Uterus (tissue), 4 donors: Measurements from ENCODE around the gene PVR. TPM values are rescaled to one million over a fixed set of nuclear protein-coding genes. Genes with fewer than 3 reads are reported as not detected.
"Not testable (repeated sequence)": the region's sequence is repeated elsewhere in the genome, so short reads cannot be mapped to it uniquely, and the experiment has no call there.

ENCODE experiments used
- DNase-seq, 2 donors: peaks; one replicate each; pipeline ENCODE4 v3.0.0-alpha.2; 2019 to 2020
- H3K27ac ChIP-seq, 2 donors: fragments of 200-600 bp; sonication (generic); 1 replicate in 1 of 2; 2 replicates in 1 of 2; pipeline ENCODE4 v1.5.1; 2016 to 2018
- H3K27me3 ChIP-seq, 2 donors: fragments of 200-600 bp; sonication (generic); one replicate each; pipeline ENCODE4 v1.5.1; 2018 to 2019; ENCODE audit warnings: control low read depth in 1 of 2
- H3K36me3 ChIP-seq, 2 donors: fragments of 200-600 bp; sonication (generic); one replicate each; pipeline ENCODE4 v1.5.1; 2019; ENCODE audit warnings: control low read depth in 1 of 2
- H3K4me1 ChIP-seq, 2 donors: fragments of 200-600 bp; sonication (generic); one replicate each; pipeline ENCODE4 v1.5.1; 2018 to 2019; ENCODE audit warnings: control low read depth in 1 of 2
- H3K4me3 ChIP-seq, 2 donors: fragments of 200-600 bp; sonication (generic); 1 replicate in 1 of 2; 2 replicates in 1 of 2; pipeline ENCODE4 v1.5.1; 2018 to 2019; ENCODE audit warnings: mild to moderate bottlenecking in 1 of 2
- H3K9me3 ChIP-seq, 2 donors: fragments of 200-600 bp; sonication (generic); one replicate each; pipeline ENCODE4 v1.5.1; 2019; ENCODE audit warnings: control low read depth in 1 of 2
- CTCF ChIP-seq, 4 experiments: fragments of 200-600 bp in 2 of 4; fragments of 450-650 bp in 2 of 4; sonication (generic) in 2 of 4; IDR thresholded peaks; one replicate each; pipeline ENCODE4 v1.5.1; 2016 to 2019; ENCODE audit warnings: antibody characterized with exemption in 4 of 4, mild to moderate bottlenecking in 2 of 4, moderate library complexity in 1 of 4
- POLR2A ChIP-seq, 2 donors: fragments of 450-650 bp; IDR thresholded peaks; one replicate each; pipeline ENCODE4 v1.6.1; 2016; ENCODE audit warnings: antibody characterized with exemption in 2 of 2, mild to moderate bottlenecking in 1 of 2, moderate library complexity in 1 of 2
- intact Hi-C: fragments of 100-400 bp; cut with DNase I; formaldehyde crosslinking; loops from one replicate; pipeline ENCODE4 v1.15.1; 2023; ENCODE audit warnings: low total_unique reads
- microRNA counts, 2 donors: library from miRNA; unstranded; fragments of <30 nt; microRNA quantifications; one replicate each; lab custom pipeline; 2016 to 2017
- microRNA-seq: library from miRNA; unstranded; fragments of <30 nt; microRNA quantifications from one replicate; pipeline ENCODE4, GENCODE V29; 2016; ENCODE audit warnings: borderline microRNAs expressed, borderline replicate concordance
- total RNA-seq, 4 donors: library from RNA; depleted of rRNA in 3 of 4; stranded (reverse); fragments of >200 nt in 3 of 4; gene quantifications; one replicate each; pipeline versions ENCODE4 v1.1.0 to v1.2.4, GENCODE V29; 2014 to 2023
- donor health status: DM: yes; HTN: yes; CAD: no.

PVR gene
- total RNA-seq, 4 donors from 2014 or later, result 7.9 to 45.3 (median 28.0) TPM

GRCh38 chr19:44708940-44709339 lies 65.2 kb downstream of the PVR start:
- DNase-seq, result no peak
- intact Hi-C loops, result no loop called here
- Histone ChIP-seq H3K27me3 (no peaks in the 10 kb centered on the region), H3K9me3 (no peaks in the 10 kb centered on the region), H3K4me3 (no peak overlapping the region), H3K36me3 (no peaks in the 10 kb centered on the region), H3K4me1 (no peaks in the 10 kb centered on the region), H3K27ac (no peak overlapping the region)
- TF ChIP-seq CTCF (IDR thresholded peaks at IDR 0.05) (no peak), POLR2A (IDR thresholded peaks at IDR 0.05) (no peak)

GRCh38 chr19:44709434-44710266 lies 65.9 kb downstream of the PVR start:
- H3K27ac ChIP-seq, H3K4me3 ChIP-seq, DNase-seq, intact Hi-C loops, H3K9me3 ChIP-seq, H3K27me3 ChIP-seq, H3K36me3 ChIP-seq, H3K4me1 ChIP-seq: not testable (repeated sequence)

GRCh38 chr19:44710483-44710882 lies 66.8 kb downstream of the PVR start:
- no peaks in the 10 kb centered on the region for H3K4me1 ChIP-seq
- no peak for TF ChIP-seq POLR2A (IDR thresholded peaks at IDR 0.05)
- TF ChIP-seq CTCF (IDR thresholded peaks at IDR 0.05), result no peak
- H3K9me3 ChIP-seq, result no peaks in the 10 kb centered on the region
- no peak for DNase-seq
- H3K4me3 ChIP-seq, result no peak overlapping the region
- H3K36me3 ChIP-seq, result no peaks in the 10 kb centered on the region
- H3K27me3 ChIP-seq, result no peaks in the 10 kb centered on the region
- H3K27ac ChIP-seq, result no peak overlapping the region
- intact Hi-C loops, result no loop called here

- H3K36me3 ChIP-seq, result no peaks in the 10 kb centered on the region
- H3K4me3 ChIP-seq, result no peak overlapping the region
- no peak for DNase-seq
- no peak overlapping the region for H3K27ac ChIP-seq
- no peaks in the 10 kb centered on the region for H3K27me3 ChIP-seq
- H3K9me3 ChIP-seq, result no peaks in the 10 kb centered on the region
- intact Hi-C loops, result no loop called here
- TF ChIP-seq CTCF (IDR thresholded peaks at IDR 0.05), result no peak
- no peak for TF ChIP-seq POLR2A (IDR thresholded peaks at IDR 0.05)
- H3K4me1 ChIP-seq, result no peaks in the 10 kb centered on the region
Measured at GRCh38 chr19:44712864-44713515, 69.3 kb downstream of the PVR start.

MicroRNAs encoded within 50 kb of the gene (microRNA counts, 767-probe panel; counts per million panel counts)
- 0 to 1,821 counts per million in 2 donors for microRNA hsa-miR-4531 (lab: Ali Mortazavi, UCI)

Small RNAs within 50 kb of the gene (microRNA-seq; reads per million reads assigned to microRNA genes)
- not detected for gene MIR4531

Other genes starting within 250 kb of the PVR start
- 10 to 100 TPM in 2 of 4 donors, 1 to 10 TPM in 1, under 1 TPM in 1; 0.29 to 25.9 (median 9.2) TPM for gene ZNF285, start 242.3 kb upstream of the PVR start, total RNA-seq
- 10 to 100 TPM in 1 of 4 donors, 1 to 10 TPM in 3; 1.0 to 23.7 (median 2.4) TPM for gene ZNF229, start 195.4 kb upstream of the PVR start, total RNA-seq
- 10 to 100 TPM in 2 of 4 donors, 1 to 10 TPM in 2; 2.6 to 23.4 (median 11.2) TPM for gene ZNF180, start 143.4 kb upstream of the PVR start, total RNA-seq
- 1 to 10 TPM in 1 of 4 donors, under 1 TPM in 1, not detected in 2; 0.40 to 2.9 TPM for gene CEACAM20, start 114.2 kb upstream of the PVR start, total RNA-seq
- not detected for gene IGSF23, start 30.3 kb upstream of the PVR start, total RNA-seq
- gene CEACAM19, start 27.6 kb downstream of the PVR start, total RNA-seq, result 10 to 100 TPM in 1 of 4 donors, 1 to 10 TPM in 3; 1.0 to 16.1 (median 1.3) TPM
- gene CEACAM16, start 55.2 kb downstream of the PVR start, total RNA-seq, result not detected
- 10 to 100 TPM in 2 of 4 donors, 1 to 10 TPM in 2; 3.2 to 58.8 (median 11.9) TPM for gene BCL3, start 104.8 kb downstream of the PVR start, total RNA-seq
- 1 to 10 TPM in 1 of 4 donors, under 1 TPM in 1, not detected in 2; 0.29 to 5.8 TPM for gene CBLC, start 134.0 kb downstream of the PVR start, total RNA-seq
- gene BCAM, start 165.2 kb downstream of the PVR start, total RNA-seq, result 100 to 1,000 TPM in 2 of 4 donors, 10 to 100 TPM in 1, 1 to 10 TPM in 1; 3.8 to 171 (median 111) TPM
- 100 to 1,000 TPM in 2 of 4 donors, 10 to 100 TPM in 2; 14.1 to 106 (median 86.1) TPM for gene NECTIN2, start 202.4 kb downstream of the PVR start, total RNA-seq
- 10 to 100 TPM; 10.5 to 38.2 (median 24.1) TPM for gene TOMM40, start 247.3 kb downstream of the PVR start, total RNA-seq